Astrocyte (in vitro differentiated cells and primary cell): ENCODE measurements around the gene KMT5C. TPM values are rescaled to one million over a fixed set of nuclear protein-coding genes. Genes with fewer than 3 reads are reported as not detected.

Experiments used
- DNase-seq: peaks from one replicate; pipeline ENCODE4 v3.0.0-alpha.2; 2010; ENCODE audit warnings: low read depth
- FAIRE-seq: peaks from 2 replicates; lab custom pipeline; 2011; peaks lifted over from hg19 to GRCh38; lab: Jason Lieb, UNC
- H2AFZ ChIP-seq: 2 replicates; pipeline ENCODE4 v1.6.0; 2012; ENCODE audit warnings: low read depth, low read length, inconsistent platforms
- H3K27ac ChIP-seq: 2 replicates; pipeline ENCODE4 v1.5.1; 2011; ENCODE audit warnings: low read depth, low read length, inconsistent platforms
- H3K27me3 ChIP-seq: 2 replicates; pipeline ENCODE4 v1.6.0; 2011; ENCODE audit warnings: low read length, inconsistent platforms; ENCODE audit not compliant: insufficient read depth
- H3K36me3 ChIP-seq: 2 replicates; pipeline ENCODE4 v1.5.1; 2011; ENCODE audit warnings: low read length, inconsistent platforms; ENCODE audit not compliant: insufficient read depth
- H3K4me1 ChIP-seq: 2 replicates; pipeline ENCODE4 v1.5.1; 2011; ENCODE audit warnings: low read length, inconsistent platforms; ENCODE audit not compliant: insufficient read depth
- H3K4me2 ChIP-seq: 2 replicates; pipeline ENCODE4 v1.6.0; 2012; ENCODE audit warnings: low read length, inconsistent platforms
- H3K4me3 ChIP-seq: 2 replicates; pipeline ENCODE4 v1.5.1; 2011; ENCODE audit warnings: low read depth, mild to moderate bottlenecking, low read length, inconsistent platforms; ENCODE audit not compliant: insufficient read depth
- H3K79me2 ChIP-seq: 2 replicates; pipeline ENCODE4 v1.6.0; 2012; ENCODE audit warnings: mild to moderate bottlenecking, low read length, inconsistent platforms; ENCODE audit not compliant: insufficient read depth
- H3K9ac ChIP-seq: 2 replicates; pipeline ENCODE4 v1.6.0; 2012; ENCODE audit warnings: mild to moderate bottlenecking, low read length, inconsistent platforms
- H3K9me3 ChIP-seq: 2 replicates; pipeline ENCODE4 v1.5.1; 2012; ENCODE audit warnings: low read depth, mild to moderate bottlenecking, low read length, inconsistent platforms; ENCODE audit not compliant: insufficient read depth
- H4K20me1 ChIP-seq: 2 replicates; pipeline ENCODE4 v1.6.0; 2012; ENCODE audit warnings: low read length, inconsistent platforms; ENCODE audit not compliant: insufficient read depth
- H3K27ac Mint-ChIP-seq: one replicate; pipeline ENCODE4 v1.8.0; 2021; ENCODE audit warnings: mild to moderate bottlenecking, mixed read lengths; ENCODE audit not compliant: unreplicated experiment
- H3K27me3 Mint-ChIP-seq: one replicate; pipeline ENCODE4 v1.8.0; 2021; ENCODE audit warnings: low read depth, mixed read lengths; ENCODE audit not compliant: unreplicated experiment
- H3K36me3 Mint-ChIP-seq: one replicate; pipeline ENCODE4 v1.8.0; 2021; ENCODE audit warnings: low read depth, mixed read lengths; ENCODE audit not compliant: unreplicated experiment
- H3K4me1 Mint-ChIP-seq: one replicate; pipeline ENCODE4 v1.8.0; 2021; ENCODE audit warnings: low read depth, mixed read lengths; ENCODE audit not compliant: unreplicated experiment
- H3K4me3 Mint-ChIP-seq: one replicate; pipeline ENCODE4 v1.8.0; 2021; ENCODE audit warnings: mild to moderate bottlenecking, moderate library complexity, mixed read lengths; ENCODE audit not compliant: unreplicated experiment
- H3K9me3 Mint-ChIP-seq: one replicate; pipeline ENCODE4 v1.8.0; 2021; ENCODE audit warnings: mild to moderate bottlenecking, mixed read lengths; ENCODE audit not compliant: unreplicated experiment
- EZH2 ChIP-seq: IDR thresholded peaks from 2 replicates; pipeline ENCODE4 v1.6.1; 2012; ENCODE audit warnings: mild to moderate bottlenecking, low read length, inconsistent platforms; ENCODE audit not compliant: insufficient read depth
- total RNA-seq: library from RNA; stranded (reverse); gene quantifications from 2 replicates; pipeline ENCODE4 v1.2.1, GENCODE V29; 2021
- TF ChIP-seq, protein P1 (sequence below): IDR thresholded peaks from 2 replicates; pipeline ENCODE4 v1.5.1; 2011; ENCODE audit warnings: low read depth, mild to moderate bottlenecking, inconsistent platforms, low read length, moderate library complexity; ENCODE audit not compliant: insufficient read depth

KMT5C gene
- total RNA-seq, 1 donor from 2014 or later: 14.6 TPM

DNA sequence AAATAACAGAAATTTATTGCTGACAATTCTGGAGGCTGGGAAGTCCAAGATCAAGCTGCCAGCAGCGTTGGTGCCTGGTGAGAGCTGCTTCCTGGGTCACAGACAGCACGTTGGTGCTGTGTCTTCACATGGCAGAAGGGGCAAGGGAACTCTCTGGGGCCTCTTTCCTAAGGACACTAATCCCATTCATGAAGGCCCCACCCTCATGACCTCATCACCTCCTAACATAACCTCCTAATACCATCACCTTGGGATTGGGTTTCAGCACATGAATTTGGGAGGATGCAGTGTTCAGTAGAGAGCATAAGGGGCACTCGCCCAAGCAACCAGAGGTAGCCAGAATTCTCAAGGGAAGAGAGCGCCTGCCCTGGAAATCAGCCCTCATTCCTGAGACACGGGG, 30.2 kb upstream of the KMT5C start:
- Histone ChIP-seq H3K4me1 (no peaks in the 10 kb centered on the region), H3K4me3 (no peak overlapping the region), H3K9ac (no peak overlapping the region), H3K4me2 (no peak overlapping the region), H3K9me3 (peaks cover 3% of the 10 kb centered on the region), H2AFZ (no peak overlapping the region), H3K27ac (no peak overlapping the region), H3K27me3 (no peaks in the 10 kb centered on the region), H4K20me1 (no peaks in the 10 kb centered on the region), H3K36me3 (peaks cover 15% of the 10 kb centered on the region), H3K79me2 (no peaks in the 10 kb centered on the region)
- H3K9me3 Mint-ChIP-seq: no peaks in the 10 kb centered on the region
- peaks cover 35% of the 10 kb centered on the region for H3K36me3 Mint-ChIP-seq
- no peak overlapping the region for H3K4me3 Mint-ChIP-seq
- DNase-seq (no peak), FAIRE-seq (no peak)
- H3K27ac Mint-ChIP-seq: no peak overlapping the region
- no peaks in the 10 kb centered on the region for H3K4me1 Mint-ChIP-seq
- no peak for TF ChIP-seq EZH2
- TF ChIP-seq, protein P1, sequence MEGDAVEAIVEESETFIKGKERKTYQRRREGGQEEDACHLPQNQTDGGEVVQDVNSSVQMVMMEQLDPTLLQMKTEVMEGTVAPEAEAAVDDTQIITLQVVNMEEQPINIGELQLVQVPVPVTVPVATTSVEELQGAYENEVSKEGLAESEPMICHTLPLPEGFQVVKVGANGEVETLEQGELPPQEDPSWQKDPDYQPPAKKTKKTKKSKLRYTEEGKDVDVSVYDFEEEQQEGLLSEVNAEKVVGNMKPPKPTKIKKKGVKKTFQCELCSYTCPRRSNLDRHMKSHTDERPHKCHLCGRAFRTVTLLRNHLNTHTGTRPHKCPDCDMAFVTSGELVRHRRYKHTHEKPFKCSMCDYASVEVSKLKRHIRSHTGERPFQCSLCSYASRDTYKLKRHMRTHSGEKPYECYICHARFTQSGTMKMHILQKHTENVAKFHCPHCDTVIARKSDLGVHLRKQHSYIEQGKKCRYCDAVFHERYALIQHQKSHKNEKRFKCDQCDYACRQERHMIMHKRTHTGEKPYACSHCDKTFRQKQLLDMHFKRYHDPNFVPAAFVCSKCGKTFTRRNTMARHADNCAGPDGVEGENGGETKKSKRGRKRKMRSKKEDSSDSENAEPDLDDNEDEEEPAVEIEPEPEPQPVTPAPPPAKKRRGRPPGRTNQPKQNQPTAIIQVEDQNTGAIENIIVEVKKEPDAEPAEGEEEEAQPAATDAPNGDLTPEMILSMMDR: no peak
- H3K27me3 Mint-ChIP-seq: no peaks in the 10 kb centered on the region

DNA sequence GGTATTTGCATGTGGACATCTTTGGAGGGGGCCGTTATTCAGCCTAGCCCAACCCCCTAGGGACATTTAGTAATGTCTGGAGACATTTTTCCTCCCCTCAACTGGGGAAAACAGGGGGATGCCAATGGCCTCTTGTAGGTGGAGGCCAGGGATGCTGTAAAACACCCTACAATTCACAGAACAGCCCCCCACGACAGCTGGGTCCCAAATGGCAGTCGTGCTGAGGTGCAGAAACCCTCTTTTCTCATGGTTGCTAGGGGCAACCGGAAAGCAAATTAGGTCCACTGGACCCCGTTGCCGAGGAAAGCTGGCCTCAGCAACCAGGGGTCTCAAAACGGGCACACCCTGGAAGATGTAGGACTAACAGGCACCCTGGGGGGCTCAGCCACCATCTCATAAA, 29.2 kb upstream of the KMT5C start:
- H3K79me2 ChIP-seq: no peaks in the 10 kb centered on the region
- peaks cover 3% of the 10 kb centered on the region for H3K9me3 ChIP-seq
- Mint-ChIP-seq H3K9me3 (no peaks in the 10 kb centered on the region), H3K27ac (no peak overlapping the region), H3K27me3 (no peaks in the 10 kb centered on the region), H3K36me3 (peaks cover 32% of the 10 kb centered on the region), H3K4me1 (no peaks in the 10 kb centered on the region), H3K4me3 (no peak overlapping the region)
- H3K27ac ChIP-seq: no peak overlapping the region
- DNase-seq (no peak), FAIRE-seq (no peak)
- H3K27me3 ChIP-seq: no peaks in the 10 kb centered on the region
- H4K20me1 ChIP-seq: no peaks in the 10 kb centered on the region
- peaks cover 15% of the 10 kb centered on the region for H3K36me3 ChIP-seq
- no peak overlapping the region for H2AFZ ChIP-seq
- no peak overlapping the region for H3K9ac ChIP-seq
- no peak overlapping the region for H3K4me2 ChIP-seq
- TF ChIP-seq EZH2: no peak
- TF ChIP-seq, protein P1: no peak
- H3K4me1 ChIP-seq: no peaks in the 10 kb centered on the region
- no peak overlapping the region for H3K4me3 ChIP-seq

DNA sequence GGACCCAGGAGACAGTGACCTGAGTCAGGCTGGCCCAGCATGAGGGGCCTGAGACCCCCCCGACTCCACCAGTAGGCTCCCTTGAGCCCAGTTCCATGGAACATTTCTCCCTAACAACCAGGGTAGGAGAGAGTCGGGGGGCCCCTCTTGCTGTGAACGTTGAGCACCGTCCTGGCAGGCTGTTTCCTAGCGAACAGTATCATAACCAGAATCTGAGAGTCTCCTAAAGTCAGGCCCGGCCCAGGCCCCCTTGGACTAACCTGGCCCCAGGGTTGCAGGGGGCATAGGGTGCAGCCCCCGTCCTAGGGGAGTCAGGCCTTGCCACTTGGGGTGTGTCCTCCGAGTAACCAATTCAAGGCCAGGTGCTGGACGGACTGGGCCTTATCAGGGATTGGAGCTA, 28.3 kb upstream of the KMT5C start:
- H3K4me3 ChIP-seq: no peak overlapping the region
- H3K36me3 ChIP-seq: peaks cover 8% of the 10 kb centered on the region
- DNase-seq (no peak), FAIRE-seq (no peak)
- no peak overlapping the region for H2AFZ ChIP-seq
- H3K27ac ChIP-seq: no peak overlapping the region
- Mint-ChIP-seq H3K27me3 (no peaks in the 10 kb centered on the region), H3K4me1 (no peaks in the 10 kb centered on the region), H3K36me3 (peaks cover 27% of the 10 kb centered on the region), H3K9me3 (no peaks in the 10 kb centered on the region), H3K27ac (no peak overlapping the region), H3K4me3 (no peak overlapping the region)
- no peaks in the 10 kb centered on the region for H4K20me1 ChIP-seq
- no peak overlapping the region for H3K4me2 ChIP-seq
- H3K79me2 ChIP-seq: no peaks in the 10 kb centered on the region
- no peak overlapping the region for H3K9ac ChIP-seq
- TF ChIP-seq, protein P1: no peak
- TF ChIP-seq EZH2: no peak
- H3K4me1 ChIP-seq: no peaks in the 10 kb centered on the region
- H3K27me3 ChIP-seq: no peaks in the 10 kb centered on the region
- peaks cover 3% of the 10 kb centered on the region for H3K9me3 ChIP-seq
